Choroid plexus epithelial cell (primary cell): ENCODE measurements around the gene DIP2C.

Experiments
- DNase-seq: peaks from one replicate; pipeline ENCODE4 v3.0.0-alpha.2; 2010; ENCODE audit warnings: low read depth
- H3K4me3 ChIP-seq: 2 replicates; pipeline ENCODE4 v1.5.1; 2011; ENCODE audit warnings: low read depth, mild to moderate bottlenecking, control low read depth, low read length, moderate library complexity
- TF ChIP-seq, protein P1 (sequence below): conservative IDR thresholded peaks from 2 replicates; pipeline ENCODE4 v1.5.1; 2011; ENCODE audit warnings: low read depth, mild to moderate bottlenecking, control low read depth, inconsistent platforms, low read length, moderate library complexity

DIP2C gene

GRCh38 chr10:241966-242643 lies 447.4 kb downstream of the DIP2C start:
- no peak for DNase-seq
- TF ChIP-seq, protein P1, sequence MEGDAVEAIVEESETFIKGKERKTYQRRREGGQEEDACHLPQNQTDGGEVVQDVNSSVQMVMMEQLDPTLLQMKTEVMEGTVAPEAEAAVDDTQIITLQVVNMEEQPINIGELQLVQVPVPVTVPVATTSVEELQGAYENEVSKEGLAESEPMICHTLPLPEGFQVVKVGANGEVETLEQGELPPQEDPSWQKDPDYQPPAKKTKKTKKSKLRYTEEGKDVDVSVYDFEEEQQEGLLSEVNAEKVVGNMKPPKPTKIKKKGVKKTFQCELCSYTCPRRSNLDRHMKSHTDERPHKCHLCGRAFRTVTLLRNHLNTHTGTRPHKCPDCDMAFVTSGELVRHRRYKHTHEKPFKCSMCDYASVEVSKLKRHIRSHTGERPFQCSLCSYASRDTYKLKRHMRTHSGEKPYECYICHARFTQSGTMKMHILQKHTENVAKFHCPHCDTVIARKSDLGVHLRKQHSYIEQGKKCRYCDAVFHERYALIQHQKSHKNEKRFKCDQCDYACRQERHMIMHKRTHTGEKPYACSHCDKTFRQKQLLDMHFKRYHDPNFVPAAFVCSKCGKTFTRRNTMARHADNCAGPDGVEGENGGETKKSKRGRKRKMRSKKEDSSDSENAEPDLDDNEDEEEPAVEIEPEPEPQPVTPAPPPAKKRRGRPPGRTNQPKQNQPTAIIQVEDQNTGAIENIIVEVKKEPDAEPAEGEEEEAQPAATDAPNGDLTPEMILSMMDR, result no peak
- H3K4me3 ChIP-seq, result no peak overlapping the region

- DNase-seq, result no peak
- H3K4me3 ChIP-seq, result no peak overlapping the region
- TF ChIP-seq, protein P1, result no peak
Measured at GRCh38 chr10:241451-241850, 448.0 kb downstream of the DIP2C start.

GRCh38 chr10:239109-239508 lies 450.4 kb downstream of the DIP2C start:
- TF ChIP-seq, protein P1, result no peak
- peak; percentile 8 for DNase-seq
- no peak overlapping the region for H3K4me3 ChIP-seq

GRCh38 chr10:235915-236314 lies 453.6 kb downstream of the DIP2C start:
- no peak overlapping the region for H3K4me3 ChIP-seq
- no peak for DNase-seq
- TF ChIP-seq, protein P1, result no peak

GRCh38 chr10:234708-235406 lies 454.6 kb downstream of the DIP2C start:
- DNase-seq, result no peak
- TF ChIP-seq, protein P1, result no peak
- H3K4me3 ChIP-seq, result no peak overlapping the region

- TF ChIP-seq, protein P1, result no peak
Measured at GRCh38 chr10:232878-233277, 456.6 kb downstream of the DIP2C start.

DNA sequence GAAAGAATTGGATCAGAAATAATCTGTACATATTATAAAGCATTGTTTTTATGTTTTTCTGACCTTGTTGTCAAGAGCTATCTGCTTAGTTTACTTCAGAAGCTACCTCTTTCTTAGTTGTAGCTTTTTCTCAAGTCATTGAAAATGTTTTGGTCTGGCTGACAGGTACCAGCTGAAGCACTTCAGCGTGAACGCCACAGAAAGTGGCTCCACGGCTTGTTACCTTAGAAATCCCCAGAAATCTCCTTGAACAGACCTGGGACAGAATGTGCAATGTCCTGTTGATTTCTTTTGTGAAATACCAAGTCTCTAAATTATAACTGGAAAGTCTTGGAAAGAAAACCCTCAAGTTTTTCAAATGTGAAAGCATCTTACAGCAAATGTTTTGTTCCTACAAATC lies 457.4 kb downstream of the DIP2C start:
- no peak overlapping the region for H3K4me3 ChIP-seq
- TF ChIP-seq, protein P1, result no peak
- no peak for DNase-seq

More at GRCh38 chr10:232878-233277, 456.6 kb downstream of the DIP2C start:
- no peak overlapping the region for H3K4me3 ChIP-seq
- DNase-seq, result no peak
